ENCODE results near the gene MKI67.
"Not testable (repeated sequence)": the region's sequence is repeated elsewhere in the genome, so short reads cannot be mapped to it uniquely, and the experiment has no call there.

Gene MKI67

GRCh38 chr10:128147669-128148068 lies 21.4 kb upstream of the MKI67 start:
- no peak for DNase-seq

- DNase-seq, result no peak
Observed at GRCh38 chr10:128147064-128147463, 20.8 kb upstream of the MKI67 start.

GRCh38 chr10:128144547-128144946 lies 18.3 kb upstream of the MKI67 start:
- DNase-seq, result no peak

- no peak for DNase-seq
Observed at GRCh38 chr10:128143531-128143930, 17.3 kb upstream of the MKI67 start.

- DNase-seq, result no peak
Observed at GRCh38 chr10:128140425-128140824, 14.2 kb upstream of the MKI67 start.

- not testable (repeated sequence) for DNase-seq
Observed at GRCh38 chr10:128138429-128138828, 12.2 kb upstream of the MKI67 start.

- no peak for DNase-seq
Observed at GRCh38 chr10:128137877-128138276, 11.7 kb upstream of the MKI67 start.

GRCh38 chr10:128130051-128130450 lies 3.8 kb upstream of the MKI67 start:
- DNase-seq, result no peak

- no peak for DNase-seq
Observed at GRCh38 chr10:128128582-128128981, 2.4 kb upstream of the MKI67 start.

GRCh38 chr10:128125416-128125943 lies 743 bp downstream of the MKI67 start:
- DNase-seq, result no peak

- DNase-seq, result no peak
Observed at GRCh38 chr10:128124813-128125403, 1.3 kb downstream of the MKI67 start.

GRCh38 chr10:128123846-128124245 lies 2.4 kb downstream of the MKI67 start:
- no peak for DNase-seq

GRCh38 chr10:128122931-128123330 lies 3.3 kb downstream of the MKI67 start:
- DNase-seq, result no peak

- no peak for DNase-seq
Observed at GRCh38 chr10:128121750-128122412, 4.3 kb downstream of the MKI67 start.

- DNase-seq, result no peak
Observed at GRCh38 chr10:128116851-128117615, 9.2 kb downstream of the MKI67 start.

GRCh38 chr10:128116187-128116586 lies 10.0 kb downstream of the MKI67 start:
- no peak for DNase-seq

- no peak for DNase-seq
Observed at GRCh38 chr10:128115356-128115755, 10.9 kb downstream of the MKI67 start.

- DNase-seq, result no peak
Observed at GRCh38 chr10:128114901-128115300, 11.3 kb downstream of the MKI67 start.

- DNase-seq, result no peak
Observed at GRCh38 chr10:128113026-128113425, 13.2 kb downstream of the MKI67 start.

GRCh38 chr10:128111696-128112095 lies 14.5 kb downstream of the MKI67 start:
- no peak for DNase-seq

- DNase-seq, result no peak
Observed at GRCh38 chr10:128110339-128110738, 15.9 kb downstream of the MKI67 start.

GRCh38 chr10:128109707-128110106 lies 16.5 kb downstream of the MKI67 start:
- no peak for DNase-seq

- no peak for DNase-seq
Observed at GRCh38 chr10:128105383-128105782, 20.8 kb downstream of the MKI67 start.

GRCh38 chr10:128103229-128103714 lies 23.0 kb downstream of the MKI67 start:
- no peak for DNase-seq

Data from cortex of kidney (tissue), 1 donor.